ENCODE data around the gene UBAC1. TPM values are rescaled to one million over a fixed set of nuclear protein-coding genes. Genes with fewer than 3 reads are reported as not detected.

The UBAC1 gene
- total and polyA plus RNA-seq, 9 of the 15 experiments (the other 6 are each of a cell fraction or from before 2014, with no cell fraction given) = 94.0 to 399 (median 228) TPM

- TF ChIP-seq ZFP30 (CRISPR knock-in tag; IDR thresholded peaks at IDR 0.05; ENCODE audit: borderline replicate concordance) (no peak), TSC22D4 (tag; IDR thresholded peaks at IDR 0.05) (no peak), XRCC3 (IDR thresholded peaks at IDR 0.05) (no peak), ZNF561 (CRISPR knock-in tag; conservative IDR thresholded peaks at IDR 0.05) (no peak), FIP1L1 (IDR thresholded peaks at IDR 0.05; ENCODE audit: low read depth, low read length, poor library complexity, severe bottlenecking) (no peak), ZNF384 (IDR thresholded peaks at IDR 0.05; ENCODE audit: low read depth, low read length) (no peak), HNRNPLL (IDR thresholded peaks at IDR 0.05; ENCODE audit: low read depth, low read length, poor library complexity, severe bottlenecking) (no peak), NCOA2 (IDR thresholded peaks at IDR 0.05; ENCODE audit: partially characterized antibody in 2 of 2) (no peak), ZSCAN32 (CRISPR knock-in tag; IDR thresholded peaks at IDR 0.05) (no peak), SIN3A (IDR thresholded peaks at IDR 0.05; ENCODE audit: borderline replicate concordance in 2 of 2, control insufficient read depth in 1 of 2, low read depth in 2 of 2, low read length in 2 of 2) (no peak), ZNF253 (CRISPR knock-in tag; conservative IDR thresholded peaks at IDR 0.05) (no peak), HDAC8 (tag; IDR thresholded peaks at IDR 0.05) (no peak)
- TF ChIP-seq, protein P1, sequence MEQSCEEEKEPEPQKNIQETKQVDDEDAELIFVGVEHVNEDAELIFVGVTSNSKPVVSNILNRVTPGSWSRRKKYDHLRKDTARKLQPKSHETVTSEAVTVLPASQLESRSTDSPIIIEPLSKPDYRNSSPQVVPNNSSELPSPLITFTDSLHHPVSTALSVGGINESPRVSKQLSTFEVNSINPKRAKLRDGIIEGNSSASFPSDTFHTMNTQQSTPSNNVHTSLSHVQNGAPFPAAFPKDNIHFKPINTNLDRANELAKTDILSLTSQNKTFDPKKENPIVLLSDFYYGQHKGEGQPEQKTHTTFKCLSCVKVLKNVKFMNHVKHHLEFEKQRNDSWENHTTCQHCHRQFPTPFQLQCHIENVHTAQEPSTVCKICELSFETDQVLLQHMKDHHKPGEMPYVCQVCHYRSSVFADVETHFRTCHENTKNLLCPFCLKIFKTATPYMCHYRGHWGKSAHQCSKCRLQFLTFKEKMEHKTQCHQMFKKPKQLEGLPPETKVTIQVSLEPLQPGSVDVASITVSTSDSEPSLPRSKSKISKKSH (CRISPR knock-in tag; IDR thresholded peaks at IDR 0.05) = no peak
- TF ChIP-seq, protein P2, sequence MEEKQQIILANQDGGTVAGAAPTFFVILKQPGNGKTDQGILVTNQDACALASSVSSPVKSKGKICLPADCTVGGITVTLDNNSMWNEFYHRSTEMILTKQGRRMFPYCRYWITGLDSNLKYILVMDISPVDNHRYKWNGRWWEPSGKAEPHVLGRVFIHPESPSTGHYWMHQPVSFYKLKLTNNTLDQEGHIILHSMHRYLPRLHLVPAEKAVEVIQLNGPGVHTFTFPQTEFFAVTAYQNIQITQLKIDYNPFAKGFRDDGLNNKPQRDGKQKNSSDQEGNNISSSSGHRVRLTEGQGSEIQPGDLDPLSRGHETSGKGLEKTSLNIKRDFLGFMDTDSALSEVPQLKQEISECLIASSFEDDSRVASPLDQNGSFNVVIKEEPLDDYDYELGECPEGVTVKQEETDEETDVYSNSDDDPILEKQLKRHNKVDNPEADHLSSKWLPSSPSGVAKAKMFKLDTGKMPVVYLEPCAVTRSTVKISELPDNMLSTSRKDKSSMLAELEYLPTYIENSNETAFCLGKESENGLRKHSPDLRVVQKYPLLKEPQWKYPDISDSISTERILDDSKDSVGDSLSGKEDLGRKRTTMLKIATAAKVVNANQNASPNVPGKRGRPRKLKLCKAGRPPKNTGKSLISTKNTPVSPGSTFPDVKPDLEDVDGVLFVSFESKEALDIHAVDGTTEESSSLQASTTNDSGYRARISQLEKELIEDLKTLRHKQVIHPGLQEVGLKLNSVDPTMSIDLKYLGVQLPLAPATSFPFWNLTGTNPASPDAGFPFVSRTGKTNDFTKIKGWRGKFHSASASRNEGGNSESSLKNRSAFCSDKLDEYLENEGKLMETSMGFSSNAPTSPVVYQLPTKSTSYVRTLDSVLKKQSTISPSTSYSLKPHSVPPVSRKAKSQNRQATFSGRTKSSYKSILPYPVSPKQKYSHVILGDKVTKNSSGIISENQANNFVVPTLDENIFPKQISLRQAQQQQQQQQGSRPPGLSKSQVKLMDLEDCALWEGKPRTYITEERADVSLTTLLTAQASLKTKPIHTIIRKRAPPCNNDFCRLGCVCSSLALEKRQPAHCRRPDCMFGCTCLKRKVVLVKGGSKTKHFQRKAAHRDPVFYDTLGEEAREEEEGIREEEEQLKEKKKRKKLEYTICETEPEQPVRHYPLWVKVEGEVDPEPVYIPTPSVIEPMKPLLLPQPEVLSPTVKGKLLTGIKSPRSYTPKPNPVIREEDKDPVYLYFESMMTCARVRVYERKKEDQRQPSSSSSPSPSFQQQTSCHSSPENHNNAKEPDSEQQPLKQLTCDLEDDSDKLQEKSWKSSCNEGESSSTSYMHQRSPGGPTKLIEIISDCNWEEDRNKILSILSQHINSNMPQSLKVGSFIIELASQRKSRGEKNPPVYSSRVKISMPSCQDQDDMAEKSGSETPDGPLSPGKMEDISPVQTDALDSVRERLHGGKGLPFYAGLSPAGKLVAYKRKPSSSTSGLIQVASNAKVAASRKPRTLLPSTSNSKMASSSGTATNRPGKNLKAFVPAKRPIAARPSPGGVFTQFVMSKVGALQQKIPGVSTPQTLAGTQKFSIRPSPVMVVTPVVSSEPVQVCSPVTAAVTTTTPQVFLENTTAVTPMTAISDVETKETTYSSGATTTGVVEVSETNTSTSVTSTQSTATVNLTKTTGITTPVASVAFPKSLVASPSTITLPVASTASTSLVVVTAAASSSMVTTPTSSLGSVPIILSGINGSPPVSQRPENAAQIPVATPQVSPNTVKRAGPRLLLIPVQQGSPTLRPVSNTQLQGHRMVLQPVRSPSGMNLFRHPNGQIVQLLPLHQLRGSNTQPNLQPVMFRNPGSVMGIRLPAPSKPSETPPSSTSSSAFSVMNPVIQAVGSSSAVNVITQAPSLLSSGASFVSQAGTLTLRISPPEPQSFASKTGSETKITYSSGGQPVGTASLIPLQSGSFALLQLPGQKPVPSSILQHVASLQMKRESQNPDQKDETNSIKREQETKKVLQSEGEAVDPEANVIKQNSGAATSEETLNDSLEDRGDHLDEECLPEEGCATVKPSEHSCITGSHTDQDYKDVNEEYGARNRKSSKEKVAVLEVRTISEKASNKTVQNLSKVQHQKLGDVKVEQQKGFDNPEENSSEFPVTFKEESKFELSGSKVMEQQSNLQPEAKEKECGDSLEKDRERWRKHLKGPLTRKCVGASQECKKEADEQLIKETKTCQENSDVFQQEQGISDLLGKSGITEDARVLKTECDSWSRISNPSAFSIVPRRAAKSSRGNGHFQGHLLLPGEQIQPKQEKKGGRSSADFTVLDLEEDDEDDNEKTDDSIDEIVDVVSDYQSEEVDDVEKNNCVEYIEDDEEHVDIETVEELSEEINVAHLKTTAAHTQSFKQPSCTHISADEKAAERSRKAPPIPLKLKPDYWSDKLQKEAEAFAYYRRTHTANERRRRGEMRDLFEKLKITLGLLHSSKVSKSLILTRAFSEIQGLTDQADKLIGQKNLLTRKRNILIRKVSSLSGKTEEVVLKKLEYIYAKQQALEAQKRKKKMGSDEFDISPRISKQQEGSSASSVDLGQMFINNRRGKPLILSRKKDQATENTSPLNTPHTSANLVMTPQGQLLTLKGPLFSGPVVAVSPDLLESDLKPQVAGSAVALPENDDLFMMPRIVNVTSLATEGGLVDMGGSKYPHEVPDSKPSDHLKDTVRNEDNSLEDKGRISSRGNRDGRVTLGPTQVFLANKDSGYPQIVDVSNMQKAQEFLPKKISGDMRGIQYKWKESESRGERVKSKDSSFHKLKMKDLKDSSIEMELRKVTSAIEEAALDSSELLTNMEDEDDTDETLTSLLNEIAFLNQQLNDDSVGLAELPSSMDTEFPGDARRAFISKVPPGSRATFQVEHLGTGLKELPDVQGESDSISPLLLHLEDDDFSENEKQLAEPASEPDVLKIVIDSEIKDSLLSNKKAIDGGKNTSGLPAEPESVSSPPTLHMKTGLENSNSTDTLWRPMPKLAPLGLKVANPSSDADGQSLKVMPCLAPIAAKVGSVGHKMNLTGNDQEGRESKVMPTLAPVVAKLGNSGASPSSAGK (IDR thresholded peaks at IDR 0.05) = no peak
Observed at GRCh38 chr9:135990468-135991429, 29.6 kb upstream of the UBAC1 start (continued).
